Measurements from ENCODE around the gene PAFAH1B2. TPM values are rescaled to one million over a fixed set of nuclear protein-coding genes. Genes with fewer than 3 reads are reported as not detected.
"Not testable (repeated sequence)": the region's sequence is repeated elsewhere in the genome, so short reads cannot be mapped to it uniquely, and the experiment has no call there.

PAFAH1B2 gene
- total RNA-seq, 1 donor: 72.4 TPM

DNA sequence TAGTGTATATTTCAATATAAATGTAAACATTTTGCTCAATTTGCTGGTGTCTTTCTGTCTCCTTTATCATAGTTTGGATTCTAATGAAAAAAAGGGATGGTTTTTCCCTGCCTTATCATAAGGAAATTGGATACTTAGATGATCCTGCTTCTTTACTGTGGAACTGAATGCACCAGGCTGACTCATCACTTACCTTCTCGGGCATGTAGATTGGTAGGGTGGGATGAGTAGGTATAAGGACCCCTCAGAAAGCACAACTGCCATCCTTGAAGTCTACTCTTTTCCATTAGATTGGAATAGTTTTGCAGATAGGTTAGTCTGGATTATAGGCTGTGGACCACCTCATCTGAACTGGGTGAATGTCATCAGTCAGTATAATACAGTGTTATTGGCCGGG is 26.9 kb downstream of the PAFAH1B2 start:
- no peak for DNase-seq (ENCODE audit: low read depth in 2 of 3, low spot score in 2 of 3)

DNA sequence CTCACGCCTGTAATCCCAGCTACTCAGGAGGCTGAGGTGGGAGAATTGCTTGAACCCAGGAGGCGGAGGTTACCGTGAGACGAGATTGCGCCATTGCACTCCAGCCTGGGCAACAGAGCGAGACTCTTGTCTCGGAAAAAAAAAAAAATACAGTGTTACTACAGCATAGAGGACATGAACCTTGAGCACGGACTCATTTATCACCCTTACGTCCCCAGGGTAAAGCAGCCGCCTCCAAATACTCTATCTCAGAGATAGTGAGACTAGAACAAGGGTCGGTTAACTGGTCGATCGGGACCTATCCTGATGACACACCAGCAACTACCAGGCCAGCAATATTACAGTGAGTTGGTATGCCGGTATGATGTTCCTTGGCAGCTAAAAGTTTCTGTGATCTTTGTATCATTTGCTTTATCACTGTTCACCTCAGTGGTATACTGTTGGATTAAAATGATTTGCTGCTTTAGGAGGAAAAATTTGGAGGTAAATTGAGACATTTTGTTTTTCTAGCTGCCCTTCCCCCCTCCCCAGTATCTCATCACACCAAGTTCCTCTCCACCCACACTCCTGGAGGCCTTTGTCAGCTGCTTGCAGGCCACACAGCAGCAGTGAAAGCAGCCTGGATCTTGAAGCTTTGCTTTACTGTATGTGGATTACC is 27.4 kb downstream of the PAFAH1B2 start:
- peak in 1 of 3 donors; percentile 5 for DNase-seq (ENCODE audit: low read depth in 2 of 3, low spot score in 2 of 3)

DNA sequence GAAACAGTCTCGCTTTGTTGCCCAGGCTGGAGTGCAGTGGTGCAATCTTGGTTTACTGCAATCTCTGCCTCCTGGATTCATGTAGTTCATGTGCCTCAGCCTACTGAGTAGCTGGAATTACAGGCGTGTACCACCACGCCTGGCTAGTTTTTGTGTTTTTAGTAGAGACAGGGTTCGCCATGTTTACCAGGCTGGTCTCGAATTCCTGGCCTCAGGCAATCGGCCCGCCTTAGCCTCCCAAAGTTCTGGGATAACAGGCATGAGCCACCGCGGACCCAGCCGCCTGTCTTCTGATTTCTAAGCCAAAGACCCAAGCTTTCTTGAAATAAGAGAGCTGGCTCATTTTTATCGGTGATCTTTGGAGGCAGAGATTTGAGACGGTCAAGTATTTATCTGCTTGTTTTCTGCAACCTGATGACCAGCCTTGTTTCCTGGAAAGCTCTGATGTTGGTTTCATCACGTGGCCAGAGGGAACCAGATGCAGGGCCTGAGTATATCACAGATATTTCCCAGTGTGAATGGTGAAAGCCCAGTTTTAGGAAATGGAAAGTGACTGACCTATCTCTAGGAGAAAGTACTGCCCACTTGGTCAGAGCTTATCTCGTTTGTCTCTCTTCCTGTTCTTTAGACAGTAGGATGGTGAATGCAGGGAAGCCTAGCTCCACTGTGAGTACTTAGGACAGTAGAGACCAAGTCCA is 28.8 kb downstream of the PAFAH1B2 start:
- DNase-seq (ENCODE audit: low read depth in 2 of 3, low spot score in 2 of 3): no peak

DNA sequence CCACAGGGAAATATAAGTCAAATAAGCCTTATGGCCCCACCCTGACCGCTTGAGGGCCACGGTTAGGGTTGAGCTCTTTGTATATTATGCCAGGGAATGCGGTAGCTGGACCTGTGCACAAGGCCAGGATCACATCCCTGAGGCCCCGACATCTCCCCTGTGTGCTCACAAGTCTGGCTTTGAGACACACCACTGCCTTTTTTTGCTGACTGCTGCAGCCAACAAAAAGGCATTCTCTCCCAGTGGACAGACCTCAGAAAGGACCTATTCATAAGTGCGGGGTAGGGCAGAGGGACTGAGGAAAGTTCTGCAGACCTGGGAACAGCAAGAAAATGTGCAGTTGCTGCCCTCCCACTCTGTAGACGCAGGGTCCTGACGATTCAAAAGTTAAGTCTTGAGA is 31.0 kb downstream of the PAFAH1B2 start:
- DNase-seq (ENCODE audit: low read depth in 2 of 3, low spot score in 2 of 3): no peak

DNA sequence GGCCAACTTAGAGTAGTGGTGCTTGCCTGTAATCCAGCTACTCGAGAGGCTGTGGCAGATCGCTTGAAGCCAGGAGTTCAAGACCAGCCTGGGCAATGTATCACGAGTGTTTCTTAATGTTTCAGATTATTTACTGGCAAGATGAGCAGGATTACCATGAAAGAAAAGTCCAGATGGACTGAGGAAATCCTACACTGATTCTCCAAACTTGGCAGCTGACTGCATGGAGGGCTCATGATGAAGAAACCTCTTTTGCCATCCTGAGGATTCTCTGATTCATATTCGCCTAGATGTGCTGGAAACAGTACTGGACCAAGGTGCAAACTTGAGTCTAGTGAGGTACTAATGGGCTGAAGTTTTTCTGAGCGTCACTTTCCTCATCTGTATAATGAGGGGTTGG is 31.7 kb downstream of the PAFAH1B2 start:
- no peak for DNase-seq (ENCODE audit: low read depth in 2 of 3, low spot score in 2 of 3)

DNA sequence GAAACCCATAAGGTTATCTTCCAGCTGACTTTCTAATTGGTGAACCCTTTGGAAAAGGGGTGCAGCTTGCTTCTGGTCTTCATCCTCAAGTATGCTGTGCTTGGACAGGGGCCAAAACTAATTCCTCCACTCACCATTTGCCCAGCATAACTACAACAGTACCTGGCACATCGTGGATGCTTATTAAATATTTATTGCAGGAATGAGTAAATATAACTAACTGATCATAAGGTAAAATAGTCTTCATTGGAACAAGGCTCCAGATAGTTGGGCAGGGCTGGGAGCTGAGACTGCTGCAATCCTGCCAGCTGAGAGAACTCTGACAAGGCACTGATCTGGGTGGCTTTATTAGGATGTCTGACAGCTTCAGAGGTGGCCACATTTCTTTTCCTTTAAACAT is 32.1 kb downstream of the PAFAH1B2 start:
- DNase-seq (ENCODE audit: low read depth in 2 of 3, low spot score in 2 of 3): no peak

DNA sequence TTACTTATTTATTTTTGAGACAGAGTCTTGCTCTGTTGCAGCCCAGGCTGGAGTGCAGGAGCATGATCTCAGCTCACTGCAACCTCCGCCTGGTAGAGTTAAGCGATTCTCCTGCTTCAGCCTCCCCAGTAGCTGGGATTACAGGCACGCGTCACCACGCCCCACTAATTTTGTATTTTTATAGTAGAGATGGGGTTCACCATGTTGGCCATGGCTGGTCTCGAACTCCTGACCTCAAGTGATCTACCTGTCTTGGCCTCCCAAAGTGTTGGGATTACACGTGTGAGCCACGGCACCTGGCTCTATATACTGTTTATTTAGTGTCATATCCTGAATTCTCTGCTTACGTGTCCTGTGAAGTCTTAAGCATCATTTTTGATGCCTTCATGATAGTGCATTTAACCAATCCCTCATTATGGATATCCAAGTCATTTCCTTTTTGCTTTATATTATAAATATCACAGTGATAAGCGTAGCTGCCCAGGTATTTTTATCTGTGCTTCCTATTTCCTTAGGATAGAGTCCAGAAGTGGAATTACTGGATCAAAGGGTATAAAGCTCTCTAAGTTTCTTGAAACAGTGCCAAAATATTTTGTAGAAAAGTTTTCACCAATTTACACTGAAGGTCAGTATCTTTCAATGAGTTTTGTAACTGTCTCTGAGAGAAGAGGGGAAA is 33.6 kb downstream of the PAFAH1B2 start:
- DNase-seq (ENCODE audit: low read depth in 2 of 3, low spot score in 2 of 3): no peak

DNA sequence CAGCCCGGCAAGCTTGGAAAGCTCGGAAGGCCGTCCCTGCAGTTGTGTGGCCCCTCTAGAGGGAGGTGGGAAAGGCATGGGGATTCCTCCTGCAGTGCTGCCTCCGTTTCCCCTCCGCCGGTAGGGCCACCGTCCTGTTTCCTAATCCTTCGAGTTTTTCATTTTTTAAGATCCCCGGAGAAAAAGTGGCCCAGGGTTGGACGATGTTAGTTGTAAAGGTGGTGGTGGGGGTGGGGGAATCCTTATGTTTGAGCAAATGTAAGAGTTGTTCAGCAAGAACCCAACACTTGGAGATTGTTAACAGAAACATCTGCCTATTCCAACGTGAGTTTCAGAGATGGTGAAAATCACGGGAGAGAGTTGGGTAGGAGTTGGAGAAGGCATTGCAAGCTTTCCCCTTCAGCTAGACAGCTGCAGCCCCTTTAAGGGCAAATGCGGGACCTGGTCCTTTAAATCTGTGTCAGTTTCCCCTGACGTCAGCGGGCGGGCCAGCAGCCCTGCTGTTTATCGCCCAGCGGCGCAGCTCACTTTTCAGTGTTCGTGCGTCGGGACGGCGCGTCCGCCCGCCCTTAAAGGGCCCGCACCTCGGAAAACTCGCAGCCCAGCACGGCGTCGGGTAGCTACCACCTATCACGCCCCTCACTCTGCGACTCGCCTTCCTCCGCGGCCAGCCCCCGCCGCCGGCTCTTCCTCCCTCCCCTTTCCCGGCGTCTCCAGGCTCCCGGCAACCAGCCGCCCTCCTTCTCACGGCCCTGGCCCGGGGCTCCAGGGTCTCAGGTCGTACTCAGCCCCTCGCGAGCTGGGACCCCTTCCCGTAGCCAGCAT is 34.3 kb downstream of the PAFAH1B2 start, which contains the start of gene SIDT2:
TSS of gene SIDT2 (plus strand) at position 534 of the 825 bp plus-strand sequence. CDS start 521 bp downstream, outside the sequence.
- peak; percentile 77 to 93 (median 89) for DNase-seq (ENCODE audit: low read depth in 2 of 3, low spot score in 2 of 3)

DNA sequence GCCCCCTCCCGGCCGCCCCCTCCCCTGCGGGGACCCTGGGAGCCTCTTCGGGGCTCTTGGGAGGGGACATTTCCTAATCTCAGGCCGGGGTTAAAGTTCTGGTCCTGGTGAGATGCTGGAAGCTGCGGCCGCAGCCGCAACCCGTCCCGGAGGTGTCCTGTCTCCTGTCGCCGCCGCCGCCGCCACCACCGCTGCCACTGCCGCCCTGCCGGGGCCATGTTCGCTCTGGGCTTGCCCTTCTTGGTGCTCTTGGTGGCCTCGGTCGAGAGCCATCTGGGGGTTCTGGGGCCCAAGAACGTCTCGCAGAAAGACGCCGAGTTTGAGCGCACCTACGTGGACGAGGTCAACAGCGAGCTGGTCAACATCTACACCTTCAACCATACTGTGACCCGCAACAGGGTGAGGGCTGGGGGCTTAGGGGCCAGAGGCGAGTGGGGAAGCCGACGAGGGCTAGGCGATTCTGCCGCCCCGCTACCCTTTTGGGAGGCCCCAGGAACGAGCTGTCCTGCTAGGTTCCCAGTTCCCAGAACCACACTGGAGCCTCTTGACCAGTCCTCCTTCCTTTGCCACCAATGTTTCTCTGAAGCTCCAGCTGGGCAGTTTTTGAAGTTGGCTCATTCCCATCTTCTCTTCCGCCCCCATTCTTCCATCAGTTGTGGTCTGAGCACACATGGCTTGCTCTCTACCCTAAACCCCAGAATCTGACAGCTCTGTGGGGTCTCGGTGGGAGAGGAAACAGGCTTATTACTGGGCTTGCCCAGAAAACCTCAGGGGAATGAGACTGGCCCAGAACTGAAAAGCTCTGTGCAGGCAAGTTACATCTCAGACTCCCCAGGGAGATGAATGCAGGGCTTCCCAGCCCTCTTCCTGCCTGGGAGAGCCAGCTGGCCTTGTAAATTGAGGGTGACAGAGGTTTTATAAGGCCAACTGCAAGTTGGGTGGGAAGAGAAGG is 35.2 kb downstream of the PAFAH1B2 start:
- peak in 1 of 3 donors; percentile 42 for DNase-seq (ENCODE audit: low read depth in 2 of 3, low spot score in 2 of 3)

DNA sequence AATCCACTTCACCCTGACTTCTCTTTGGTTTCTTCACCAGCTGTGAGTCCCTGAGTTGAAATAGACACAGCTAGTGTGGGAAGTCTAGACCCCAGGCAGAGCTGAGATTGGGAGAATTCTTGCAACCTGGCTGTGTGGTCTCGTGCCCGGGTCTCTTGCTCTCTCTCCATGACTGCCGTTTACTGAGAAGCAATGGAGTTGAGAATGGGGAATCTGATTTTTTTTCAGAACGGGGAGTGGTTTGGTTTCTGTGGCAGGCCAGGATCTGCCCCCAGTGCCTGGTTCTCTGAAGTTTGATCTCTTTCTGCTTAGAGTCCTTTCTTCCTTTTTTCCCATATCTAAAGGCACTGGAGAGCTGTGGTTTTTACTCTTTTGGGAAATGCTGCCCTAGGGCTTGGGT is 35.9 kb downstream of the PAFAH1B2 start:
- no peak for DNase-seq (ENCODE audit: low read depth in 2 of 3, low spot score in 2 of 3)

DNA sequence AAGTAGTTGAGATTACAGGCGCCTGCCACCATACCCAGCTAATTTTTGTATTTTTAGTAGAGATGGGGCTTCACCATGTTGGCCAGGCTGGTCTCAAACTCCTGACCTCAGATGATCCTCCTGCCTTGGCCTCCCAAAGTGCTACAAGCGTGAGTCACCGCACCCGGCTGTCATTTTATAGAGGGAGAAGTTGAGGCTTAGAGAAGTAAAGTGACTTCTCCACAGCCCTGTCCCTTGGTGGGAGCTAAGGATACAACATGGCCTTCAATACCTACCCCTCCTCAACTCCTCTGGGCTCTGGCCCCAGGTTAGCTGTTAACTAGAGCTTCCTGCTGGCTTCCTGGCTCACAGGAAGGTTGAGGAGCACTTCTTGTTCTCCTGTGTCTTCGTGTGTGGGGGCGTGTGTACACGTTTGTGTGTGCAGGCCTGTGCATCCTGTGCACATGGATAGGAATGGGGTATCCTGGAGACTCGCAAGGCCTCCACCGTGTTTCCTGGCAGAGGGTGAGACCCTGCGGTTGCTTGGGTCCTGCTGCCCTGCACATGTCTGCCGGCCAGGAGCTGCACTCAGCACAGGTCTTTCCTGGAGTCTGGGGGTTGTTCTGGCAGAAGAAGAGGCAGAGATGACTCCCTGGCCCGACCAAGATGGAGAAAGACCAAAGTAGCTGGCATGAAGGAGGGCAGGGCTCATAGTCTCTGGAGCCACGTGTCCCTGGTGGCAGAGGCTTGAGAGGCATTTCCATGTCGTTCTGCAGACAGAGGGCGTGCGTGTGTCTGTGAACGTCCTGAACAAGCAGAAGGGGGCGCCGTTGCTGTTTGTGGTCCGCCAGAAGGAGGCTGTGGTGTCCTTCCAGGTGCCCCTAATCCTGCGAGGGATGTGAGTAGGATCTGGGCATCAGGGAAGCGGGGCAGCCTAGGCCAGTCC is 36.8 kb downstream of the PAFAH1B2 start:
- peak in 2 of 3 donors; percentile 71 to 83 for DNase-seq (ENCODE audit: low read depth in 2 of 3, low spot score in 2 of 3)

DNA sequence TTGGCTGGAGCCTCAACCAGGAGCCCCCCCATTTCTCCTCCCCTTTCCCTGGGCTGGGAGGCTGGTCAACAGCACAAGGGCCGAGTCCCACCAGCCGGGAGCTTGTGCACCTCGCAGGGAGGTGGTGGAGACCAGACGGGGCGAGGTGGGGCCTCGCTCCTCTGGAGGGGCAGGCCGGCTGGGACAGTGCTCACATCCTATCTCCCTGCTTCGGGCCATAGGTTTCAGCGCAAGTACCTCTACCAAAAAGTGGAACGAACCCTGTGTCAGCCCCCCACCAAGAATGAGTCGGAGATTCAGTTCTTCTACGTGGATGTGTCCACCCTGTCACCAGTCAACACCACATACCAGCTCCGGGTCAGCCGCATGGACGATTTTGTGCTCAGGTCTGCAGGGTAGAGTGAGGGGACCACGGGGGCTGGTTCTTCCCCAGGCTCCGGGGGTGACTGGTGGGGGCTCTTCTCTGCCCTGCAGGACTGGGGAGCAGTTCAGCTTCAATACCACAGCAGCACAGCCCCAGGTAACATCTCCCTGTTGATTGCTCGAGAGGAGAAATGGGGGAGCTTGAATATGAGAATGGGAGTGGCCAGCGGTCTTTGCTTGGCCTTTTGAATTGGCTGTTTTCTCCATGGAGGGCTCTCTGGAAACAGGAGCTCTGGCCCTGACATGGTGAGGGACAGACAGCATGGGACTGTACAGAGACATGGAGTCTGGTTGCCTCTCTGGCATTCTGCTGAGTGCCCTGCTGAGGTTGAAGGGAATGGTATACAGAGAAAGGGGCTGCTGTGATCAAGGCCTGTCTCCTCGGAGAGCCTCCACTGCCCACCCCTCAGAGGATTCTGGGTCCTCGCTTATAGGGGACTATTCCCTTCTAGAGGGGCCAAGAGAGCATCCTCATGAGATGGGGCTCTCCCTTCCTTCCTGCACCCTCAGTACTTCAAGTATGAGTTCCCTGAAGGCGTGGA is 37.8 kb downstream of the PAFAH1B2 start:
- DNase-seq (ENCODE audit: low read depth in 2 of 3, low spot score in 2 of 3): no peak

DNA sequence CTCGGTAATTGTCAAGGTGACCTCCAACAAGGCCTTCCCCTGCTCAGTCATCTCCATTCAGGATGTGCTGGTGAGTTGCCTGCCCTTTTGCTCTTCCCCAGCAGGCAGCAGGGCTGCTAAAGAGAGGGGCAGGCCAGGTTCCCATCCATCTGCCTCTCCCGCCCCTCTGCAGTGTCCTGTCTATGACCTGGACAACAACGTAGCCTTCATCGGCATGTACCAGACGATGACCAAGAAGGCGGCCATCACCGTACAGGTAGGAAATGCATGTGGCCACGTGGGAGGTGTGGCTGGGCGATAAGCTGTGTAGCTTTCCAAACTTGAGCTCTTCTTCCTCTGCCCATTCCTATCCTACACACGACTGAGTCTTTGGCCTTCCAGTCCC is 38.5 kb downstream of the PAFAH1B2 start:
- no peak for DNase-seq (ENCODE audit: low read depth in 2 of 3, low spot score in 2 of 3)

DNA sequence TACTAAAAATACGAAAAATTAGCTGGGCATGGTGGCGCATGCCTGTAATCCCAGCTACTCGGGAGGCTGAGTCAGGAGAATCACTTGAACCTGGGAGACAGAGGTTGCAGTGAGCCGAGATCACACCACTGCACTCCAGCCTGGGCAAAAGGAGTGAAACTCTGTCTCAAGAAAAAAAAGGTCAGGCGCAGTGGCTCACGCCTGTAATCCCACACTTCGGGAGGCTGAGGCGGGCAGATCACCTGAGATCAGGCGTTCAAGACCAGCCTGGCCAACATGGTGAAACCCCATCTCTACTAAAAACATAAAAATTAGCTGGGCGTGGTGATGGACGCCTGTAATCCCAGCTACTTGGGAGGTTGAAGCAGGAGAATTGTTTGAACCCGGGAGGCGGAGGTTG is 39.1 kb downstream of the PAFAH1B2 start:
- DNase-seq (ENCODE audit: low read depth in 2 of 3, low spot score in 2 of 3): not testable (repeated sequence)

DNA sequence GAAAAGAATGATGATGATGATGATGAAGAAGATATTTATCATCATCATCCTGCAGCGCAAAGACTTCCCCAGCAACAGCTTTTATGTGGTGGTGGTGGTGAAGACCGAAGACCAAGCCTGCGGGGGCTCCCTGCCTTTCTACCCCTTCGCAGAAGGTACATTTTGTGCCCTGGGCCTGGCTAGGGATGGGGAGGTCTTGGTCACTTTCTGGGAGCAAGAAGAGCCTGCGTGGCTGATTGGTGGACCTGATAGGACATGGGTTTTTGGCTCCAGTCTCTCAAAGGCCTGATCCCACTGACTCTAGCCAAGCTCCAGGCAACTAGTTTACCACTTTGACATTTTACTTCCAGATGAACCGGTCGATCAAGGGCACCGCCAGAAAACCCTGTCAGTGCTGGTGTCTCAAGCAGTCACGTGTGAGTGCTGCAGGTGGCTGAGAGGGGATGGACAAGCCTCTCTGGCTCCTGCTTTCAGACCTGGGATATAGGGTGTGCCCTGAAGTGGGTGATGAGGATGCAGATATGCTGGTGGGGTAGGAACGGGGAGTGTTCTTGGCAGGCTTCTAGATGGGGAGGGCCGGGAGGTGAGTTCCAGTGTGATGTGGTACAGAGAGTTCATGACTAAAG is 39.8 kb downstream of the PAFAH1B2 start:
- DNase-seq (ENCODE audit: low read depth in 2 of 3, low spot score in 2 of 3): no peak

DNA sequence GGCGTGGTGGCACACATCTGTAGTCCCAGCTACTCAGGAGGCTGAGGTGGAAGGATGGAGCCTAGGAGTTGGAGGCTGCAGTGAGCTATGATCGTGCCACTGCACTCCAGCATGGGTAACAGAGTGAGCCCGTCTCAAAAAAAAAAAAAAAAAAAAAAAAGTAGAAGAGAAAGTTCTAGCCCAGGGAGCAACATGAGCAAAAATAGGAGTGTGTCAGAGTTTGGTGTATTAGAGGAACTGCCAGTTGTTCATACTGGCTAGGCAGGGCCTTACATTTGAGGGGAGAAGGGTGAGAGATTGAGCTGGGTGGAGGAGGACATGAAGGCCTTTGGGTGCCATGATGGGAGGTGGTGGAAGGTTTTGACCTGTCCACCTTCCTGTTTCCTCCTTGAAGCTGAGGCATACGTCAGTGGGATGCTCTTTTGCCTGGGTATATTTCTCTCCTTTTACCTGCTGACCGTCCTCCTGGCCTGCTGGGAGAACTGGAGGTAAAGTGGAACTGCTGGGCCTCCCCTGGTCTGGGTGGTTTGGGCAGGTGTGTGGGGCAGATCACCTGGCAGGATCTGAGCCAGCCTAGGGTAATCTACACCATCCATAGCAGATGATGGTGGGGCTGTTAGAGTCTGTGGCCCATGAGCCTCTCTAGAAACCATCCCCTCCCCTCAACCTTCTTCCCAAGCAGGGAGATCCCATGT is 41.8 kb downstream of the PAFAH1B2 start:
- DNase-seq (ENCODE audit: low read depth in 2 of 3, low spot score in 2 of 3): no peak

DNA sequence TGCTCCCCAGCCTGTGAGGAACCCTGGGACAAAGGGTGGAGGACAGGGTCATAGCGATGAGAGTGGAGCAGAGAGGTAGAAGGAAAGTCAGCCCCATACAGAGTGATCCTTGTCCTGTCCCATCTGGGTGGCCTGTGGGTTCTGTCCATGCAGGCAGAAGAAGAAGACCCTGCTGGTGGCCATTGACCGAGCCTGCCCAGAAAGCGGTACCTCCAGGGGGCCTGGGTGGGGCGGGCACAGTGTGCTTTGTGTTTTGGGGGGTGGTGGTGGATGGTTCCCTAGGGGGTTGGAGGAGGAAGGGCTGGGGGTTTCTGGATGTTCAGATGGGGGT is 42.3 kb downstream of the PAFAH1B2 start:
- DNase-seq (ENCODE audit: low read depth in 2 of 3, low spot score in 2 of 3): no peak

All from hematopoietic multipotent progenitor cell (in vitro differentiated cells).